Vagina (tissue), 2 donors: ENCODE measurements around the gene COL8A2.

ENCODE experiments used
- POLR2AphosphoS5 ChIP-seq, 2 donors: sonication (generic); formaldehyde crosslinking; IDR thresholded peaks; one replicate each; pipeline ENCODE4 v1.9.0; 2017; ENCODE audit warnings: antibody characterized with exemption in 2 of 2, mild to moderate bottlenecking in 2 of 2, low read depth in 1 of 2; ENCODE audit not compliant: insufficient read depth in 1 of 2
- TF ChIP-seq, protein P1 (sequence below), 3 experiments: fragments of 450-650 bp in 2 of 3; fragments of 200-600 bp in 1 of 3; sonication (generic) in 1 of 3; IDR thresholded peaks; one replicate each; pipeline ENCODE4 v1.5.1; 2017 to 2019; ENCODE audit warnings: antibody characterized with exemption in 3 of 3, mild to moderate bottlenecking in 2 of 3, moderate library complexity in 2 of 3

- TF ChIP-seq POLR2AphosphoS5 (IDR thresholded peaks at IDR 0.05; ENCODE audit: insufficient read depth in 1 of 2, low read depth in 1 of 2) = peak in 1 of 2 donors; percentile 42
- TF ChIP-seq, protein P1, sequence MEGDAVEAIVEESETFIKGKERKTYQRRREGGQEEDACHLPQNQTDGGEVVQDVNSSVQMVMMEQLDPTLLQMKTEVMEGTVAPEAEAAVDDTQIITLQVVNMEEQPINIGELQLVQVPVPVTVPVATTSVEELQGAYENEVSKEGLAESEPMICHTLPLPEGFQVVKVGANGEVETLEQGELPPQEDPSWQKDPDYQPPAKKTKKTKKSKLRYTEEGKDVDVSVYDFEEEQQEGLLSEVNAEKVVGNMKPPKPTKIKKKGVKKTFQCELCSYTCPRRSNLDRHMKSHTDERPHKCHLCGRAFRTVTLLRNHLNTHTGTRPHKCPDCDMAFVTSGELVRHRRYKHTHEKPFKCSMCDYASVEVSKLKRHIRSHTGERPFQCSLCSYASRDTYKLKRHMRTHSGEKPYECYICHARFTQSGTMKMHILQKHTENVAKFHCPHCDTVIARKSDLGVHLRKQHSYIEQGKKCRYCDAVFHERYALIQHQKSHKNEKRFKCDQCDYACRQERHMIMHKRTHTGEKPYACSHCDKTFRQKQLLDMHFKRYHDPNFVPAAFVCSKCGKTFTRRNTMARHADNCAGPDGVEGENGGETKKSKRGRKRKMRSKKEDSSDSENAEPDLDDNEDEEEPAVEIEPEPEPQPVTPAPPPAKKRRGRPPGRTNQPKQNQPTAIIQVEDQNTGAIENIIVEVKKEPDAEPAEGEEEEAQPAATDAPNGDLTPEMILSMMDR (IDR thresholded peaks at IDR 0.05) = no peak
Observed at GRCh38 chr1:36161641-36162531, 36.9 kb upstream of the COL8A2 start.
